Sigmoid colon (tissue), 7 donors: ENCODE results near the gene COA6. TPM values are rescaled to one million over a fixed set of nuclear protein-coding genes. Genes with fewer than 3 reads are reported as not detected.

ENCODE experiments used
- DNase-seq: peaks from one replicate; pipeline ENCODE4 v3.0.0-alpha.2; 2019
- H3K27ac ChIP-seq, 4 donors: fragments of 200-600 bp; sonication (generic); one replicate each; pipeline ENCODE4 v1.5.1; 2016 to 2019; ENCODE audit warnings: mild to moderate bottlenecking in 1 of 4
- H3K27me3 ChIP-seq, 3 donors: fragments of 200-600 bp; sonication (generic); one replicate each; pipeline ENCODE4 v1.5.1; 2019; ENCODE audit warnings: mild to moderate bottlenecking in 1 of 3
- H3K36me3 ChIP-seq, 4 donors: fragments of 200-600 bp; sonication (generic); one replicate each; pipeline ENCODE4 v1.5.1; 2016 to 2019
- H3K4me1 ChIP-seq, 4 donors: fragments of 200-600 bp; sonication (generic); one replicate each; pipeline ENCODE4 v1.5.1; 2017 to 2019
- H3K4me3 ChIP-seq, 4 donors: fragments of 200-600 bp; sonication (generic); one replicate each; pipeline ENCODE4 v1.5.1; 2017 to 2019; ENCODE audit warnings: mild to moderate bottlenecking in 2 of 4, moderate library complexity in 1 of 4
- H3K9me3 ChIP-seq, 4 donors: fragments of 200-600 bp in 3 of 4; sonication (generic) in 3 of 4; one replicate each; pipeline versions ENCODE4 v1.5.1 to v1.6.1; 2013 to 2019
- CTCF ChIP-seq, 4 experiments: fragments of 450-650 bp in 3 of 4; fragments of 200-600 bp in 1 of 4; IDR thresholded peaks; one replicate each; pipeline ENCODE4 v1.5.1; 2016 to 2019; ENCODE audit warnings: antibody characterized with exemption in 4 of 4, mild to moderate bottlenecking in 3 of 4, moderate library complexity in 2 of 4
- EP300 ChIP-seq, 4 donors: sonication (generic); formaldehyde crosslinking; IDR thresholded peaks; one replicate each; pipeline ENCODE4 v1.6.1; 2017; ENCODE audit warnings: antibody characterized with exemption in 4 of 4
- POLR2A ChIP-seq, 2 donors: fragments of 450-650 bp; IDR thresholded peaks; one replicate each; pipeline ENCODE4 v1.6.1; 2016; ENCODE audit warnings: antibody characterized with exemption in 2 of 2, mild to moderate bottlenecking in 2 of 2, moderate library complexity in 2 of 2
- POLR2AphosphoS5 ChIP-seq, 4 donors: sonication (generic); formaldehyde crosslinking; IDR thresholded peaks; one replicate each; pipeline ENCODE4 v1.6.1; 2017; ENCODE audit warnings: antibody characterized with exemption in 4 of 4
- WGBS, 2 donors: extraction: QIAGEN DNeasy Blood & Tissue Kit; methylation state at CpG; one replicate each; pipeline ENCODE4 v1.1.7; 2013; 5-methylcytosine and 5-hydroxymethylcytosine counted together
- intact Hi-C: fragments of 100-400 bp; cut with DNase I; formaldehyde crosslinking; loops from one replicate; pipeline ENCODE4 v1.15.1; 2023
- polyA plus RNA-seq, 3 donors: library from polyadenylated mRNA; stranded (reverse); fragments of 200-250 nt; gene quantifications; one replicate each; pipeline ENCODE4 v1.2.3, GENCODE V29; 2013
- total RNA-seq, 4 donors: library from RNA; depleted of rRNA; stranded (reverse); fragments of >200 nt; gene quantifications; one replicate each; pipeline ENCODE4 v1.1.0, GENCODE V29; 2016
- donor health status: healthy with polysubstance abuse.
- donor health status: Bipolar disorder and iron deficiency.
- donor health status: healthy.

Gene COA6
- total and polyA plus RNA-seq, 7 donors = 19.3 to 134 (median 33.1) TPM

DNA sequence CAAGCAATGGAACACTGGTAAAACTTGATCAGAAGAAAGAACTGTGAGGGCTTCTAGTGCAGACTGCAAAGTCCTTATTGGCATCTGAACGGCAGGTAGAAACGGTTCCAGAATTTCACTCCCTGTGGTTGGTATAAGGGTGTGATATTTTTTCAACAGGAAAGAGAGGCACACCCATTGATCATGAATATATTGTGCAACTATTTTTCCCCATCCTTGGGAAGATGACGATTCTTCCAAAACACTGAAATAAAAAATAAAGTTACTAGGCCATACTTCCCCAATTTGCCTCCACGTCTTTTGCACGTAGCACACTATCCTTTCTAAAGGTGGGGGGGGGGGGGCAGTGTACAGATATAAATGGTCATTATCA, 56.2 kb downstream of the COA6 start:
- DNase-seq = no peak
- intact Hi-C loops = no loop called here
- TF ChIP-seq POLR2AphosphoS5 (IDR thresholded peaks at IDR 0.05) = no peak
- TF ChIP-seq POLR2A (IDR thresholded peaks at IDR 0.05) = no peak
- TF ChIP-seq CTCF (IDR thresholded peaks at IDR 0.05) = no peak
- TF ChIP-seq EP300 (IDR thresholded peaks at IDR 0.05) = no peak
- 90 to 91% methylated on average over 5 of the region's 5 CpGs for WGBS, 2 donors
- Histone ChIP-seq H3K27ac (no peak overlapping the region), H3K36me3 (peaks cover 0 to 51% (median 10%) of the 10 kb centered on the region in 4 donors), H3K27me3 (no peaks in the 10 kb centered on the region), H3K4me3 (no peak overlapping the region), H3K4me1 (no peaks in the 10 kb centered on the region), H3K9me3 (no peaks in the 10 kb centered on the region)

GRCh38 chr1:234430691-234431090, 57.4 kb downstream of the COA6 start:
- Histone ChIP-seq H3K27me3 (no peaks in the 10 kb centered on the region), H3K9me3 (no peaks in the 10 kb centered on the region), H3K4me1 (no peaks in the 10 kb centered on the region), H3K4me3 (no peak overlapping the region), H3K27ac (no peak overlapping the region), H3K36me3 (peaks cover 0 to 39% (median 6%) of the 10 kb centered on the region in 4 donors)
- TF ChIP-seq CTCF (IDR thresholded peaks at IDR 0.05) (no peak), POLR2A (IDR thresholded peaks at IDR 0.05) (no peak), EP300 (IDR thresholded peaks at IDR 0.05) (no peak), POLR2AphosphoS5 (IDR thresholded peaks at IDR 0.05) (no peak)
- WGBS, 2 donors = 95 to 96% methylated on average over 5 of the region's 5 CpGs
- intact Hi-C loops = no loop called here
- no peak for DNase-seq

DNA sequence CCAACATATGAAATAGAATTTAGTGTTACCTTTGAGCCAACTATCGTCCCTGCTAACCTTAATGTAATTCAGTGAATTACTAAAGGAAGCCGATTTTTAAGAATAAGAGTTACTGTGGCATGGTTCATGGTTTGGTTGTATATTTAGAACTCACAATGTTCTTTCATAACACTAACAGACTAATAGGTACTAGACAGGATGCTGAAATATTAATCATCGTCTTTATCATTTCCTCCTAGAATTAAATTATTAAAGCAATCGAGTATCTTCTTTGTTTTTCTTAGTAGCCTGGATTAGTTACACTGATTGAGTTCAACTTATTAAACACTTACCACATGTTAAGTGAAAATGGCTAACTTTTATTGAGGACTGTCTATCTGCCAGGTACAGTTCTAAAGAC, 58.0 kb downstream of the COA6 start:
- no peak overlapping the region for H3K4me3 ChIP-seq
- H3K27me3 ChIP-seq = no peaks in the 10 kb centered on the region
- WGBS, 2 donors = 93 to 95% methylated on average over 4 of the region's 4 CpGs
- no peak for TF ChIP-seq POLR2AphosphoS5 (IDR thresholded peaks at IDR 0.05)
- no peak for TF ChIP-seq CTCF (IDR thresholded peaks at IDR 0.05)
- TF ChIP-seq POLR2A (IDR thresholded peaks at IDR 0.05) = no peak
- no peak for TF ChIP-seq EP300 (IDR thresholded peaks at IDR 0.05)
- no peak overlapping the region for H3K27ac ChIP-seq
- intact Hi-C loops = no loop called here
- no peak for DNase-seq
- no peaks in the 10 kb centered on the region for H3K4me1 ChIP-seq
- H3K36me3 ChIP-seq = peaks cover 0 to 37% (median 6%) of the 10 kb centered on the region in 4 donors
- H3K9me3 ChIP-seq = no peaks in the 10 kb centered on the region

GRCh38 chr1:234433563-234434285, 60.5 kb downstream of the COA6 start:
- Histone ChIP-seq H3K4me3 (no peak overlapping the region), H3K9me3 (no peaks in the 10 kb centered on the region), H3K4me1 (peaks cover 0 to 10% (median 5%) of the 10 kb centered on the region in 4 donors), H3K27ac (no peak overlapping the region), H3K27me3 (no peaks in the 10 kb centered on the region), H3K36me3 (peaks cover 0 to 16% (median 4%) of the 10 kb centered on the region in 4 donors)
- DNase-seq = no peak
- WGBS, 2 donors = 88 to 89% methylated on average over 1 of the region's 1 CpG
- intact Hi-C loops = no loop called here
- no peak for TF ChIP-seq POLR2AphosphoS5 (IDR thresholded peaks at IDR 0.05)

Other genes with a start within 250 kb of the COA6 start
- 10 to 100 TPM in 3 of 4 donors, 1 to 10 TPM in 1; 9.2 to 21.0 (median 12.3) TPM for gene TARBP1, start 105.7 kb downstream of the COA6 start, total RNA-seq
- 10 to 100 TPM in 1 of 3 donors, 1 to 10 TPM in 2; 5.5 to 22.1 (median 9.0) TPM for gene TARBP1, start 105.7 kb downstream of the COA6 start, polyA plus RNA-seq
- 10 to 100 TPM; 43.8 to 80.9 (median 55.5) TPM for gene IRF2BP2, start 236.7 kb downstream of the COA6 start, total RNA-seq
- gene IRF2BP2, start 236.7 kb downstream of the COA6 start, polyA plus RNA-seq = 10 to 100 TPM; 39.1 to 86.9 (median 66.1) TPM